Measurements from ENCODE around the gene AGFG2. TPM values are rescaled to one million over a fixed set of nuclear protein-coding genes. Genes with fewer than 3 reads are reported as not detected.

AGFG2 gene
- total and polyA plus RNA-seq, 10 of the 15 experiments (the other 5 are each of a cell fraction or from before 2014, with no cell fraction given), result 0.90 to 71.5 (median 25.4) TPM

DNA sequence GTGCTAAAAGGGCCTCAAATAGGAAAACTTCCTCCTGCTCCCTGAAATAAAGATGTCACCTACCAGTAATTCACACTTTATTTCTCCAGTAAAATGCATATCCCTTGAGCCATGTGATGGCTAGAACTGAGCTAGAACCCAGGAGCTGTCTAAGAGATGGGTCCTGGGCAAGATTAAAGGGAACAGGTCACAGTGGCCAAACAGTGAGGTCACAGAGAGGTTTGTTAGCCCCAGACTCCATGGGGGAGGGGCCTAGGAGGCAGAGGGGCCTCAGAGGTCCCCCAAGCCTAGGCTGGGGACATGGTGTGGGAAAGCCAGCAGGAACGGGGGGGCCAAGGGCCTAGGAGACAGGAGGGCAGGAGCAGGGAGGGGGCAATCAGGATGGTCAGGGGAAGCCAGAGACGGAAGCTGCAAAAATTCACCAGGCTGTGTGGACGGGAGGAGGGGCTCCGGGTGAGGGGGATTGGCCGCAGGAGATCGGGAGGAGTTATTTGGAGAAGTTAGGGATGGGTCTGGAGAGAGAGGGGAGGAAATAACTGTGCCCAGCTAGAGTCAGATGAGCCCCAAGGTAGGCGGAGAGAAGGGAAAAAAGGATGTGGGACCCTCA lies 50.4 kb downstream of the AGFG2 start:
- H3K9ac ChIP-seq (ENCODE audit: control insufficient read depth, insufficient read depth, low read length), result no peak overlapping the region
- H3K27me3 ChIP-seq (replicated peaks in 1 of 2; ENCODE audit: control insufficient read depth in 2 of 2, insufficient read depth in 2 of 2, low read length in 1 of 2), result no peaks in the 10 kb centered on the region
- SMC1A ChIA-PET (ENCODE audit: uncharacterized antibody, unreplicated experiment), result interaction anchor here (0.9 to 2.3 kb wide), 5 partner anchors 24 to 134 kb away, joined by 3 to 13 read pairs (median 5); no protein-coding TSS in a partner anchor
- H4K20me1 ChIP-seq (ENCODE audit: control insufficient read depth, insufficient read depth), result no peaks in the 10 kb centered on the region
- H3K79me2 ChIP-seq (ENCODE audit: control insufficient read depth, insufficient read depth, low read length), result peaks cover 15% of the 10 kb centered on the region
- in situ Hi-C loops (cut with MboI), result no loop called here
- CTCF ChIA-PET, result interaction anchor here (0.8 to 11.6 kb wide), 19 partner anchors 9 to 645 kb away, joined by 3 to 190 read pairs (median 4); partner anchors contain the start of genes MOSPD3 and POP7
- no peak overlapping the region for H3K27ac ChIP-seq (ENCODE audit: control insufficient read depth, insufficient read depth)
- BruUV-seq (replicated peaks), result no TSS peak
- POLR2A ChIA-PET, result interaction anchor here (0.8 kb wide), 1 partner anchor 107 kb away, joined by 3 read pairs; no protein-coding TSS in a partner anchor
- FAIRE-seq (no peak), DNase-seq (ENCODE audit: low read depth, low spot score) (no peak), ATAC-seq (no peak)
- 50% methylated on average over 6 of the region's 7 CpGs for WGBS (ENCODE audit: insufficient coverage, insufficient replicate concordance, low lambda C conversion rate, missing lambda C conversion rate)
- no peak overlapping the region for H2AFZ ChIP-seq (ENCODE audit: control insufficient read depth, low read depth, low read length)
- peaks cover 9% of the 10 kb centered on the region for H3K4me1 ChIP-seq (ENCODE audit: control insufficient read depth, insufficient read depth, low read length)
- intact Hi-C loops (cut with micrococcal nuclease; ENCODE audit: unreplicated experiment), result no loop called here
- no peak for TF ChIP-seq EED (IDR thresholded peaks at IDR 0.05; ENCODE audit: low read depth)
- TF ChIP-seq PAX5 (IDR thresholded peaks at IDR 0.05; ENCODE audit: borderline replicate concordance, low read depth, low read length), result no peak
- no peak for TF ChIP-seq WRNIP1 (IDR thresholded peaks at IDR 0.05; ENCODE audit: borderline replicate concordance, low read depth, low read length)
- TF ChIP-seq, protein P1, sequence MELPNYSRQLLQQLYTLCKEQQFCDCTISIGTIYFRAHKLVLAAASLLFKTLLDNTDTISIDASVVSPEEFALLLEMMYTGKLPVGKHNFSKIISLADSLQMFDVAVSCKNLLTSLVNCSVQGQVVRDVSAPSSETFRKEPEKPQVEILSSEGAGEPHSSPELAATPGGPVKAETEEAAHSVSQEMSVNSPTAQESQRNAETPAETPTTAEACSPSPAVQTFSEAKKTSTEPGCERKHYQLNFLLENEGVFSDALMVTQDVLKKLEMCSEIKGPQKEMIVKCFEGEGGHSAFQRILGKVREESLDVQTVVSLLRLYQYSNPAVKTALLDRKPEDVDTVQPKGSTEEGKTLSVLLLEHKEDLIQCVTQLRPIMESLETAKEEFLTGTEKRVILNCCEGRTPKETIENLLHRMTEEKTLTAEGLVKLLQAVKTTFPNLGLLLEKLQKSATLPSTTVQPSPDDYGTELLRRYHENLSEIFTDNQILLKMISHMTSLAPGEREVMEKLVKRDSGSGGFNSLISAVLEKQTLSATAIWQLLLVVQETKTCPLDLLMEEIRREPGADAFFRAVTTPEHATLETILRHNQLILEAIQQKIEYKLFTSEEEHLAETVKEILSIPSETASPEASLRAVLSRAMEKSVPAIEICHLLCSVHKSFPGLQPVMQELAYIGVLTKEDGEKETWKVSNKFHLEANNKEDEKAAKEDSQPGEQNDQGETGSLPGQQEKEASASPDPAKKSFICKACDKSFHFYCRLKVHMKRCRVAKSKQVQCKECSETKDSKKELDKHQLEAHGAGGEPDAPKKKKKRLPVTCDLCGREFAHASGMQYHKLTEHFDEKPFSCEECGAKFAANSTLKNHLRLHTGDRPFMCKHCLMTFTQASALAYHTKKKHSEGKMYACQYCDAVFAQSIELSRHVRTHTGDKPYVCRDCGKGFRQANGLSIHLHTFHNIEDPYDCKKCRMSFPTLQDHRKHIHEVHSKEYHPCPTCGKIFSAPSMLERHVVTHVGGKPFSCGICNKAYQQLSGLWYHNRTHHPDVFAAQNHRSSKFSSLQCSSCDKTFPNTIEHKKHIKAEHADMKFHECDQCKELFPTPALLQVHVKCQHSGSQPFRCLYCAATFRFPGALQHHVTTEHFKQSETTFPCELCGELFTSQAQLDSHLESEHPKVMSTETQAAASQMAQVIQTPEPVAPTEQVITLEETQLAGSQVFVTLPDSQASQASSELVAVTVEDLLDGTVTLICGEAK (IDR thresholded peaks at IDR 0.05; ENCODE audit: borderline replicate concordance), result no peak
- no peak overlapping the region for H3K4me3 ChIP-seq
- no peak overlapping the region for H3K4me2 ChIP-seq (ENCODE audit: control insufficient read depth, insufficient read depth)
- RAD21 ChIA-PET (ENCODE audit: unreplicated experiment), result interaction anchor here (0.8 to 1.6 kb wide), 10 partner anchors 24 to 263 kb away, joined by 3 to 6 read pairs (median 4); partner anchors contain the start of genes SLC12A9 and ZCWPW1
- no peaks in the 10 kb centered on the region for H3K36me3 ChIP-seq (ENCODE audit: control insufficient read depth in 2 of 2, insufficient read depth in 2 of 2, low read length in 1 of 2)
- H3K9me3 ChIP-seq (replicated peaks; ENCODE audit: control insufficient read depth, insufficient read depth, low read length), result no peaks in the 10 kb centered on the region

Data from GM12878 (cell line).